GM12878 (cell line): ENCODE measurements around the gene LIPG.

Experiments used
- CREB1 ChIP-seq: IDR thresholded peaks from 2 replicates; pipeline ENCODE4 v1.6.1; 2012; ENCODE audit warnings: low read depth, mild to moderate bottlenecking, inconsistent platforms
- CTCF ChIP-seq, 3 experiments: IDR thresholded peaks in 2 of 3; conservative IDR thresholded peaks in 1 of 3; 2 replicates each; pipeline ENCODE4 v1.5.1; 2011; ENCODE audit warnings: low read depth in 3 of 3, low read length in 3 of 3, mild to moderate bottlenecking in 3 of 3, control low read depth in 2 of 3, moderate library complexity in 2 of 3, inconsistent platforms in 1 of 3, mixed read lengths in 1 of 3; ENCODE audit not compliant: control insufficient read depth in 2 of 3, insufficient read depth in 1 of 3; ENCODE audit errors: extremely low read depth in 1 of 3
- SKIL ChIP-seq: fragments of 450-650 bp; IDR thresholded peaks from 2 replicates; pipeline ENCODE4 v1.6.1; 2017; ENCODE audit warnings: mild to moderate bottlenecking, low read depth, inconsistent platforms; ENCODE audit not compliant: poor library complexity, severe bottlenecking
- SP1 ChIP-seq: IDR thresholded peaks from one replicate; pipeline ENCODE4 v1.6.1; 2011; ENCODE audit warnings: low read depth, low read length
- TAF1 ChIP-seq: IDR thresholded peaks from 2 replicates; pipeline ENCODE4 v1.6.1; 2011; ENCODE audit warnings: mild to moderate bottlenecking, low read depth, low read length, borderline replicate concordance
- TBL1XR1 ChIP-seq: IDR thresholded peaks from 2 replicates; pipeline ENCODE4 v1.6.1; 2012; ENCODE audit warnings: low read depth, low read length, improper control_type of control experiment
- ZBED1 ChIP-seq: IDR thresholded peaks from 2 replicates; pipeline ENCODE4 v1.6.1; 2016; ENCODE audit warnings: borderline replicate concordance
- ZNF687 ChIP-seq: fragments of 450-650 bp; IDR thresholded peaks from 2 replicates; pipeline ENCODE4 v1.6.1; 2017; ENCODE audit warnings: mild to moderate bottlenecking, moderate library complexity

- TF ChIP-seq CREB1 (no peak), ZBED1 (no peak), TBL1XR1 (no peak), ZNF687 (no peak), TAF1 (no peak), CTCF (IDR thresholded peaks at IDR 0.05 in 2 of 3, conservative IDR thresholded peaks at IDR 0.05 in 1 of 3; ENCODE audit: control insufficient read depth in 2 of 3, extremely low read depth in 1 of 3, insufficient read depth in 1 of 3, low read depth in 3 of 3, low read length in 3 of 3) (no peak), SKIL (no peak), SP1 (no peak)
Measured at GRCh38 chr18:49618742-49619681, 57.2 kb downstream of the LIPG start.
